ENCODE measurements around the gene CGN. TPM values are rescaled to one million over a fixed set of nuclear protein-coding genes. Genes with fewer than 3 reads are reported as not detected.

CGN gene
- 0.16 and 0.19 TPM in 2 replicates for total RNA-seq

DNA sequence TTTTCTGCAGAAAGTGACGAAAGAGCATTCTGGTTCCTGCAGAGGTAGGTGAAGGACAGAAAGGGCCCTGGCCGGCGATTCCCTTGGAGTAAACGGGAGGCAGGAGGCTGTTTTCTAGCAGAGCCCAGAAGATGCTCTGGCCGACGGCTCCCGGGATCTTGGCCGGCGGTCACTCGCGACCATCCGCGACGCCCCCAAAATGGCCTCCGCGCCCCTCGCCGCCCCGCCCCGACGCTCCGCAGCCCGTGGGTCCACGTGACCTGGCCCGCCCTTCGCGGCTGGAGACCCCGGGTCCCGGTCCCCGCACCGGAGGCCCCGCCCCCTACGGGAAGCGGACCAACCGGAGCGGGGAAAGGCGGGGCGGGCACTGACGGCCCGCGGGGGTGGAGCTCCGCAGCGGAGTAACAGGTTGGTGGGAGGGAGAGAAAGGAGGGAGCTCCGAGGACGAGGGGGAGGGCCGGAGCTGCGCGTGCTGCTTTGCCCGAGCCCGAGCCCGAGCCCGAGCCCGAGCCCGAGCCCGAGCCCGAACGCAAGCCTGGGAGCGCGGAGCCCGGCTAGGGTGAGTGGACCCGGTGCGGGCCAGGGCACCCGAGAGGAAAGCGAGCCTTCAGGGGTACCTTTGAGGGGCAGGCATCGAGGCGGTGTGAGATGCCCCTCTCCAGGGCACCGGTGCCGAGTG, at the start of gene CGN:
CGN (plus strand) TSS at position 431 of the 679 bp plus-strand sequence. CDS start 7,133 bp downstream, outside the sequence.

GRCh38 chr1:151540021-151540981, 29.1 kb downstream of the CGN start, which contains the start of gene TUFT1:
Gene TUFT1 (plus strand): TSS chr1:151540309. CDS start chr1:151540367, 58 bp downstream.

Other genes starting within 250 kb of the CGN start
- gene ZNF687, start 229.1 kb upstream of the CGN start, total RNA-seq = 13.3 and 14.2 TPM in 2 replicates
- gene PI4KB, start 184.0 kb upstream of the CGN start, total RNA-seq = 44.8 and 47.2 TPM in 2 replicates
- gene RFX5, start 164.1 kb upstream of the CGN start, total RNA-seq = 31.9 and 35.1 TPM in 2 replicates
- 1.6 and 2.2 TPM in 2 replicates for gene SELENBP1, start 138.7 kb upstream of the CGN start, total RNA-seq
- gene PSMB4, start 111.8 kb upstream of the CGN start, total RNA-seq = 272 and 354 TPM in 2 replicates
- gene POGZ, start 51.9 kb upstream of the CGN start, total RNA-seq = 8.0 and 11.5 TPM in 2 replicates
- gene TUFT1, start 28.9 kb downstream of the CGN start, total RNA-seq = 16.4 and 16.6 TPM in 2 replicates
- 9.6 and 12.1 TPM in 2 replicates for gene SNX27, start 100.7 kb downstream of the CGN start, total RNA-seq
- not detected in 2 replicates for gene CELF3, start 205.4 kb downstream of the CGN start, total RNA-seq
- not detected in 2 replicates for gene RIIAD1, start 210.1 kb downstream of the CGN start, total RNA-seq

Data from hair follicular keratinocyte (primary cell).